Lower leg skin (tissue), 4 donors: ENCODE results near the gene CCDC136. TPM values are rescaled to one million over a fixed set of nuclear protein-coding genes. Genes with fewer than 3 reads are reported as not detected.

Experiments used
- DNase-seq, 2 donors: peaks; one replicate each; pipeline ENCODE4 v3.0.0-alpha.2; 2019; ENCODE audit warnings: low spot score in 2 of 2
- H3K4me3 ChIP-seq: fragments of 200-600 bp; sonication (generic); 2 replicates; pipeline ENCODE4 v1.5.1; 2017; ENCODE audit warnings: mild to moderate bottlenecking, low read depth; ENCODE audit not compliant: poor library complexity, severe bottlenecking
- CTCF ChIP-seq, 3 donors: fragments of 450-650 bp; IDR thresholded peaks; one replicate each; pipeline ENCODE4 v1.5.1; 2016; ENCODE audit warnings: antibody characterized with exemption in 3 of 3, mild to moderate bottlenecking in 3 of 3, moderate library complexity in 2 of 3
- POLR2A ChIP-seq, 2 donors: fragments of 450-650 bp; IDR thresholded peaks; one replicate each; pipeline ENCODE4 v1.6.1; 2016 to 2017; ENCODE audit warnings: antibody characterized with exemption in 2 of 2, mild to moderate bottlenecking in 1 of 2, moderate library complexity in 1 of 2
- WGBS, 2 donors: methylation state at CpG; one replicate each; pipeline ENCODE4 v1.1.5; 2018; 5-methylcytosine and 5-hydroxymethylcytosine counted together
- intact Hi-C: fragments of 100-400 bp; cut with DNase I; formaldehyde crosslinking; loops from one replicate; pipeline ENCODE4 v1.15.0; 2023; ENCODE audit warnings: low total_unique reads
- total RNA-seq, 4 donors: library from RNA; depleted of rRNA; stranded (reverse); fragments of >200 nt; gene quantifications; one replicate each; pipeline ENCODE4 v1.1.0, GENCODE V29; 2016

Gene CCDC136
- total RNA-seq, 4 donors from 2014 or later: 1.4 to 2.3 (median 1.8) TPM; not detected in 1

GRCh38 chr7:128829391-128830166, 37.8 kb downstream of the CCDC136 start:
- TF ChIP-seq CTCF (IDR thresholded peaks at IDR 0.05) (no peak), POLR2A (IDR thresholded peaks at IDR 0.05) (no peak)
- DNase-seq: no peak
- H3K4me3 ChIP-seq: no peak overlapping the region
- 29 to 38% methylated on average over 11 to 12 of the region's 13 CpGs for WGBS, 2 donors
- intact Hi-C loops: no loop called here

GRCh38 chr7:128830231-128831177, 38.7 kb downstream of the CCDC136 start, which contains the start of gene FLNC:
Gene FLNC, plus strand, starts transcription at chr7:128830406. Its CDS starts 232 bp downstream, at chr7:128830638.
- intact Hi-C loops: no loop called here
- TF ChIP-seq POLR2A (IDR thresholded peaks at IDR 0.05) (no peak), CTCF (IDR thresholded peaks at IDR 0.05) (no peak)
- peak within 1 kb of the TSS; percentile 37 for H3K4me3 ChIP-seq
- peak in 1 of 2 donors; percentile 93 for DNase-seq
- 1 to 7% methylated on average over 29 to 39 of the region's 109 CpGs for WGBS, 2 donors

GRCh38 chr7:128831178-128831993, 39.6 kb downstream of the CCDC136 start:
- TF ChIP-seq POLR2A (IDR thresholded peaks at IDR 0.05) (no peak), CTCF (IDR thresholded peaks at IDR 0.05) (no peak)
- WGBS, 2 donors: 28 to 33% methylated on average over 24 to 31 of the region's 33 CpGs
- intact Hi-C loops: no loop called here
- DNase-seq: no peak
- peak overlapping the region; percentile 4 for H3K4me3 ChIP-seq

GRCh38 chr7:128831994-128832879, 40.5 kb downstream of the CCDC136 start:
- 21 to 37% methylated on average over 12 to 19 of the region's 22 CpGs for WGBS, 2 donors
- TF ChIP-seq CTCF (IDR thresholded peaks at IDR 0.05) (no peak), POLR2A (IDR thresholded peaks at IDR 0.05) (no peak)
- DNase-seq: no peak
- intact Hi-C loops: no loop called here
- no peak overlapping the region for H3K4me3 ChIP-seq

GRCh38 chr7:128832880-128833147, 41.0 kb downstream of the CCDC136 start:
- WGBS, 2 donors: 30 to 36% methylated on average over 2 of the region's 2 CpGs
- intact Hi-C loops: no loop called here
- no peak for DNase-seq
- no peak for TF ChIP-seq CTCF (IDR thresholded peaks at IDR 0.05)
- no peak for TF ChIP-seq POLR2A (IDR thresholded peaks at IDR 0.05)
- H3K4me3 ChIP-seq: no peak overlapping the region
